ENCODE results near the gene MRFAP1.

GRCh38 chr4:6663596-6664393, 23.3 kb downstream of the MRFAP1 start:
- no peak for TF ChIP-seq POLR2AphosphoS5 (IDR thresholded peaks at IDR 0.05)
- TF ChIP-seq, protein P1, sequence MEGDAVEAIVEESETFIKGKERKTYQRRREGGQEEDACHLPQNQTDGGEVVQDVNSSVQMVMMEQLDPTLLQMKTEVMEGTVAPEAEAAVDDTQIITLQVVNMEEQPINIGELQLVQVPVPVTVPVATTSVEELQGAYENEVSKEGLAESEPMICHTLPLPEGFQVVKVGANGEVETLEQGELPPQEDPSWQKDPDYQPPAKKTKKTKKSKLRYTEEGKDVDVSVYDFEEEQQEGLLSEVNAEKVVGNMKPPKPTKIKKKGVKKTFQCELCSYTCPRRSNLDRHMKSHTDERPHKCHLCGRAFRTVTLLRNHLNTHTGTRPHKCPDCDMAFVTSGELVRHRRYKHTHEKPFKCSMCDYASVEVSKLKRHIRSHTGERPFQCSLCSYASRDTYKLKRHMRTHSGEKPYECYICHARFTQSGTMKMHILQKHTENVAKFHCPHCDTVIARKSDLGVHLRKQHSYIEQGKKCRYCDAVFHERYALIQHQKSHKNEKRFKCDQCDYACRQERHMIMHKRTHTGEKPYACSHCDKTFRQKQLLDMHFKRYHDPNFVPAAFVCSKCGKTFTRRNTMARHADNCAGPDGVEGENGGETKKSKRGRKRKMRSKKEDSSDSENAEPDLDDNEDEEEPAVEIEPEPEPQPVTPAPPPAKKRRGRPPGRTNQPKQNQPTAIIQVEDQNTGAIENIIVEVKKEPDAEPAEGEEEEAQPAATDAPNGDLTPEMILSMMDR (IDR thresholded peaks at IDR 0.05): no peak
- no peak for TF ChIP-seq POLR2A (IDR thresholded peaks at IDR 0.05)
